Activated naive CD4-positive, alpha-beta T cell treated with anti-CD3 and anti-CD28 coated beads, Interleukin-2, amount 10 ng/mL, durations not matched to agents 5 hours and 36 hours (primary cell): ENCODE measurements around the gene C5orf52. TPM values are rescaled to one million over a fixed set of nuclear protein-coding genes. Genes with fewer than 3 reads are reported as not detected.

Experiments
- total RNA-seq, 2 experiments: library from RNA; stranded (reverse); gene quantifications; one replicate each; pipeline ENCODE4 v1.2.3, GENCODE V29; 2021

Gene C5orf52
- not detected for total RNA-seq

DNA sequence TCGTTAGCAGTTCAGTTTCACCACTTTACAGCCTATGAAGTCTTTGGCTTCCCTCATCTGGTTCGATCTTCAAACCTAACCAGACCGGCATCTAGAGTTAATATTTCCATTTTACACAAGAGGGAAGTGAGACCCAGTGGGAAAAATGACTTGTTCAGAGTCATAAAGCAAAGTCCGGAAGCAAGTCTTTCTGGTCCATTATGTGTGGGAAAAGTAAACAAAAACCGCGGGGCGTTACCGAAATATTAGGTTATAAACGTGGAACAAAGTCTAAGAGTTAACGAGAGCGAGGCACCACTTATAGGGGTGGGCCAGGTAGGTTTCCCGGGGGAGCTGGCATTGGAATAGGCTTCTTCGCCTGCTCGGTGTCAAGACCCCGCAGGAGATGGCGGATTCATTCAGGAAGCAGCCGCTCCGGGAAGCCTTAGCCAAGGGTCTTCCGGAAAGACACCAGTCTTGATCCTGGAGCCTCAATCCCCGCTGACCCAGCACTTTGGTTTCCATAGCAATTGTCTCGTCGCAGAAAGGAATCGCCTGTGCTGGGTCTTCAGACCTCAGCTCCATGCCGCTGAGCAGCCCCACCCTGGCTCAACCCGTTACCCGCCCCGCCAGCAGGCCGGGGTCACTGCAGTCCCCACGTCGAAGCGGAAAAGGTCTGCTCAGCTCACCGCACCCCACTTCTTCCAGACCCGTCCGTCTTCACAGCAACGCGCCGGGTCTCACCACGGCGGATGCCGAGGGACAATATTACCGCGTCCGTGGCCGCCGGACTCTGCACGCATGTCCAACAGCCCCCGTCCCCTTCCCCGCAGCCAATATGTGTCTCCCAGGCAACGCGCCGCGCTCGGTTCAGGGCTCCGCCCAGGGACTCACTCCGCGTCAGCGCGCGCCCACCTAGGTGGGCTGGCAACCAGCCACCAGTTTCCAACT lies at the start of gene C5orf52:
Gene C5orf52 (plus strand): TSS at position 872 of the 930 bp plus-strand sequence. CDS start 82 bp downstream, outside the sequence.

DNA sequence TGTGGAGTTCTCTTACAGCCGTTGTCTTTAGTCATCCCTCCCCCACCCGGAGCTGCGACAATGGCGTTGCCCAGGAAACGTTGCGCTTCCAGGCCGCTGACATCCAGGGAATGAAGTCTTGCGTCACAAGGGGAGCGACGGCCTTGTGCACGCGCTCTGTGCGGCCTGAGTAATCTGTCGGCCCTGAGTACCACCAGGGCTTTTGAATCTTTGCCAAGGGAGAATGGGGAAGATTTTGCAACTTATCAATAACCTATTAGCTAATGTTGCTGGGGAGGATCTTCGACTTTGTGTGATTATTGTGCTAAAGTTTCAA lies 19.0 kb upstream of the C5orf52 start, which contains the start of gene SOX30:
Gene SOX30 (minus strand): TSS at position 62 of the 316 bp plus-strand sequence. CDS start 360 bp downstream, outside the sequence.

Other genes starting within 250 kb of the C5orf52 start
- under 1 TPM; 0.30 to 0.46 TPM for gene NIPAL4, start 211.3 kb upstream of the C5orf52 start, total RNA-seq
- gene ADAM19, start 95.8 kb upstream of the C5orf52 start, total RNA-seq = 100 to 1,000 TPM; 104 to 106 TPM
- under 1 TPM in 1 of 2 experiments, not detected in 1; 0.12 TPM for gene SOX30, start 19.1 kb upstream of the C5orf52 start, total RNA-seq
- 10 to 100 TPM; 12.0 to 15.4 TPM for gene THG1L, start 59.9 kb downstream of the C5orf52 start, total RNA-seq
- 1 to 10 TPM; 4.2 TPM for gene LSM11, start 72.2 kb downstream of the C5orf52 start, total RNA-seq
- gene CLINT1, start 187.6 kb downstream of the C5orf52 start, total RNA-seq = 10 to 100 TPM; 63.0 to 67.2 TPM